Activated CD8-positive, alpha-beta T cell treated with anti-CD3 and anti-CD28 coated beads for 36 hours (primary cell): Measurements from ENCODE around the gene SPATA6L. TPM values are rescaled to one million over a fixed set of nuclear protein-coding genes. Genes with fewer than 3 reads are reported as not detected.
A peak's percentile ranks its signal among the peaks of the same experiment; 100 is the strongest.

ENCODE experiments used
- ATAC-seq: fragments of 200-7000 bp; cut with Tn5 transposase; one replicate; pipeline ENCODE4 v1.10.0; 2021; ENCODE audit warnings: mild to moderate bottlenecking, moderate library complexity
- CTCF ChIA-PET: fragments of 350-600 bp; sonication (Branson Sonifier 250); formaldehyde crosslinking; loops from one replicate; lab custom pipeline; 2021; ENCODE audit warnings: antibody characterized with exemption; lab: Charles Lee
- POLR2A ChIA-PET: fragments of 350-600 bp; sonication (Branson Sonifier 250); formaldehyde crosslinking; loops from one replicate; lab custom pipeline; 2021; ENCODE audit warnings: antibody characterized with exemption; lab: Charles Lee
- DNase-seq: peaks from one replicate; pipeline ENCODE4 v3.0.0-alpha.2; 2020
- H3K27ac Mint-ChIP-seq: one replicate; pipeline ENCODE4 v1.8.0; 2021; ENCODE audit warnings: mild to moderate bottlenecking, mixed read lengths
- H3K27me3 Mint-ChIP-seq: one replicate; pipeline ENCODE4 v1.8.0; 2021; ENCODE audit warnings: mixed read lengths
- H3K36me3 Mint-ChIP-seq: one replicate; pipeline ENCODE4 v1.8.0; 2021; ENCODE audit warnings: low read depth, mixed read lengths
- H3K4me1 Mint-ChIP-seq: one replicate; pipeline ENCODE4 v1.8.0; 2021; ENCODE audit warnings: low read depth, mixed read lengths
- H3K4me3 Mint-ChIP-seq: one replicate; pipeline ENCODE4 v1.8.0; 2021; ENCODE audit warnings: mild to moderate bottlenecking, moderate library complexity, mixed read lengths
- H3K9me3 Mint-ChIP-seq: one replicate; pipeline ENCODE4 v1.8.0; 2021; ENCODE audit warnings: mixed read lengths
- CTCF ChIP-seq: fragments of 200-600 bp; IDR thresholded peaks from one replicate; pipeline ENCODE4 v1.8.0; 2022; ENCODE audit warnings: antibody characterized with exemption, mild to moderate bottlenecking
- intact Hi-C: fragments of 100-400 bp; cut with micrococcal nuclease; formaldehyde crosslinking; loops from one replicate; pipeline ENCODE4 v1.10.0; 2022
- total RNA-seq, 2 experiments: library from RNA; stranded (reverse); gene quantifications; one replicate each; pipeline ENCODE4 v1.2.3, GENCODE V29; 2021

SPATA6L gene
- total RNA-seq, 2 experiments from 2014 or later, result 0.43 to 0.78 TPM

DNA sequence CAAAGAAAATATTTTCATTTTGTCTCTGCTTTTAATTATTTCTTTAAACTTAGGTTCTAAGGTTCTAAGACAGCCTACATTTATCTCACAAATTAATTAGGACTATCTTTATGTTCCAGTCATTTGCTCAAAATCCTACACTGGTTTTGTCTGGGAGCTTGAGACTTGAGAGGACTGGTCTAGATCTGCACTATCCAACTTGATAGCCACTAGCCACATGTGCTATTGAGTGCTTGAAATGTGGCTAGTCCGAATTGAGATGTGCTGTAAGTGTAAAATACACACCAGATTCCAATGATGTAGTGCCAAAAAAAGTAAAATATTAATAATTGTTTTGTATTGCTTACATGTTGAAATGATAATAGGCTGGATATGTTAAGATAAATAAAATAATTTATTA is 20.3 kb upstream of the SPATA6L start:
- no peaks in the 10 kb centered on the region for H3K9me3 Mint-ChIP-seq
- peaks cover 24% of the 10 kb centered on the region for H3K36me3 Mint-ChIP-seq
- no peak overlapping the region for H3K27ac Mint-ChIP-seq
- H3K27me3 Mint-ChIP-seq, result no peaks in the 10 kb centered on the region
- no peak for TF ChIP-seq CTCF
- POLR2A ChIA-PET, result interaction anchor here (4.0 kb wide), 1 partner anchor 54 kb away, joined by 9 read pairs; the partner anchor contains the start of gene AK3
- CTCF ChIA-PET, result no interaction called here
- intact Hi-C loops, result no loop called here
- H3K4me1 Mint-ChIP-seq, result peaks cover 56% of the 10 kb centered on the region
- DNase-seq, result no peak
- H3K4me3 Mint-ChIP-seq, result no peak overlapping the region
- no peak for ATAC-seq

- DNase-seq (no peak), ATAC-seq (no peak)
- POLR2A ChIA-PET, result interaction anchor here (4.0 kb wide), 1 partner anchor 54 kb away, joined by 9 read pairs; the partner anchor contains the start of gene AK3
- no peak for TF ChIP-seq CTCF
- Mint-ChIP-seq H3K36me3 (peaks cover 20% of the 10 kb centered on the region), H3K4me1 (peaks cover 52% of the 10 kb centered on the region), H3K4me3 (no peak overlapping the region), H3K9me3 (no peaks in the 10 kb centered on the region), H3K27me3 (no peaks in the 10 kb centered on the region), H3K27ac (peak overlapping the region; percentile 25)
- CTCF ChIA-PET, result interaction anchor here (1.4 kb wide), 1 partner anchor 12 kb away, joined by 3 read pairs; no protein-coding TSS in a partner anchor
- intact Hi-C loops, result no loop called here
These were observed 19.8 kb upstream of the SPATA6L start for GRCh38 chr9:4686112-4686511.

DNA sequence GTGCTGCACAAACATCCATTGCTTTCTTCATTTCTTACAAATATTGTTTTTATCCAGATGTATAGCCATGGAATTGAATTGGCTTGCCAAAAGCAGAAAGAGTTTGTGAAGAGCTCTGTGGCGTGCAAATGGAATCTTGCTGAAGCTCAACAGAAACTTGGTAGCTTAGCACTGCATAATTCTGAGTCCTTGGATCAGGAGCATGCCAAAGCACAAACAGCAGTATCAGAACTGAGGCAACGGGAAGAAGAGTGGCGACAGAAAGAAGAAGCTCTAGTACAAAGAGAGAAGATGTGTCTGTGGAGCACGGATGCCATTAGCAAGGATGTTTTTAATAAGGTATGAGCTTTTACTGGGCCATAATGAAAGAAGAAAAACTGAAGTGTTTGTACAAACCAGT is 18.5 kb upstream of the SPATA6L start:
- no peak for ATAC-seq
- no peak overlapping the region for H3K4me3 Mint-ChIP-seq

GRCh38 chr9:4680750-4681149 is 14.5 kb upstream of the SPATA6L start:
- Mint-ChIP-seq H3K9me3 (no peaks in the 10 kb centered on the region), H3K36me3 (peaks cover 14% of the 10 kb centered on the region), H3K27ac (no peak overlapping the region), H3K4me3 (no peak overlapping the region), H3K27me3 (no peaks in the 10 kb centered on the region), H3K4me1 (peaks cover 21% of the 10 kb centered on the region)
- CTCF ChIA-PET, result interaction anchor here (0.9 to 1.5 kb wide), 2 partner anchors 10 to 76 kb away, joined by 3 to 5 read pairs; no protein-coding TSS in a partner anchor
- TF ChIP-seq CTCF, result no peak
- POLR2A ChIA-PET, result interaction anchor here (1.0 to 1.5 kb wide), 2 partner anchors 30 to 60 kb away, joined by 4 to 10 read pairs; partner anchors contain the start of gene AK3
- ATAC-seq (no peak), DNase-seq (no peak)
- intact Hi-C loops, result no loop called here

More for the DNA sequence above, 18.5 kb upstream of the SPATA6L start:
- ChIA-PET CTCF (interaction anchor here (1.1 to 1.6 kb wide), 4 partner anchors 14 to 74 kb away, joined by 3 to 6 read pairs (median 4); partner anchors contain the start of gene AK3), POLR2A (interaction anchor here (4.0 kb wide), 1 partner anchor 56 kb away, joined by 9 read pairs; the partner anchor contains the start of gene AK3)
- no peaks in the 10 kb centered on the region for H3K27me3 Mint-ChIP-seq
- H3K4me1 Mint-ChIP-seq, result peaks cover 39% of the 10 kb centered on the region
- intact Hi-C loops, result no loop called here
- no peaks in the 10 kb centered on the region for H3K9me3 Mint-ChIP-seq
- no peak overlapping the region for H3K27ac Mint-ChIP-seq
- H3K36me3 Mint-ChIP-seq, result peaks cover 20% of the 10 kb centered on the region
- DNase-seq, result no peak
- TF ChIP-seq CTCF, result no peak

GRCh38 chr9:4680173-4680525 is 13.9 kb upstream of the SPATA6L start:
- POLR2A ChIA-PET, result interaction anchor here (1.4 to 1.5 kb wide), 3 partner anchors 15 to 61 kb away, joined by 5 to 10 read pairs (median 8); partner anchors contain the start of genes AK3 and SPATA6L
- Mint-ChIP-seq H3K27me3 (no peaks in the 10 kb centered on the region), H3K4me1 (peaks cover 17% of the 10 kb centered on the region), H3K9me3 (no peaks in the 10 kb centered on the region), H3K27ac (no peak overlapping the region), H3K36me3 (peaks cover 10% of the 10 kb centered on the region), H3K4me3 (no peak overlapping the region)
- TF ChIP-seq CTCF, result no peak
- ATAC-seq (no peak), DNase-seq (no peak)
- CTCF ChIA-PET, result no interaction called here
- intact Hi-C loops, result no loop called here
